ENCODE measurements around the gene CD151. TPM values are rescaled to one million over a fixed set of nuclear protein-coding genes. Genes with fewer than 3 reads are reported as not detected.
A peak's percentile ranks its signal among the peaks of the same experiment; 100 is the strongest.

The CD151 gene
- total RNA-seq, 1 experiment from 2014 or later = 115 TPM

DNA sequence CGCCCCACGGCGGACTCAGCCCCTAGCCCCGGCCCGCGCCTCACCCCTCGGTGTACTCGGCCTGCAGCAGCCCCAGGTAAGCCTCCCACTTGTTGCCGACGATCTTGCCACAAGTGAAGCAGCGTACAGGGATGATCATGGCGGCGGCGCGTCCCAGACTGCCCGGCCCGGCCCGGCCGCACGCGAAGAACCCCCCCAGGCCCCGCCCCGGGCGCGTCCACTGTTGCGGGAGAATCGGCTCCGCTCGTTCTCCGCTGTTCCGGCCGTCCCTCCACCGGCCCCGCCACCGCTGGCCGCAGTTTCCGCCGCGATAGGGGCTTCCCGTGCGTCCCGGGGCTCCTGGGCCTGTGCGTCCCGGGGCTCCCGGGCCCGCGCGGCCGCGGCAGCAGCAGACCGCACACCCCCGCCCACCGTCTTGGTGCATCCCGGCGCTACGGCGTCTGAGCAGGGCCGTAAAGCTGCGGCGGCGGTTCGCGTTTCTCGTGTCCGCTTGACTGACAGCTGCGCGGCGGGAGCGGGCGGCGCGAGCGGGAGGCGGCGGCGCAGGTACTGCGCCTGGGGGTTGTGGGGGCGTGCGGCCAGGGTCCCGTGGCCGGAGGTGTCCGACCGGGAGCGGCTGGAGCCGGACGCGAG lies 9.7 kb downstream of the CD151 start, which contains the start of the genes POLR2L and TSPAN4 (continued):
- TF ChIP-seq, protein P1, sequence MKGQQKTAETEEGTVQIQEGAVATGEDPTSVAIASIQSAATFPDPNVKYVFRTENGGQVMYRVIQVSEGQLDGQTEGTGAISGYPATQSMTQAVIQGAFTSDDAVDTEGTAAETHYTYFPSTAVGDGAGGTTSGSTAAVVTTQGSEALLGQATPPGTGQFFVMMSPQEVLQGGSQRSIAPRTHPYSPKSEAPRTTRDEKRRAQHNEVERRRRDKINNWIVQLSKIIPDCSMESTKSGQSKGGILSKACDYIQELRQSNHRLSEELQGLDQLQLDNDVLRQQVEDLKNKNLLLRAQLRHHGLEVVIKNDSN (CRISPR knock-in tag; IDR thresholded peaks at IDR 0.05) = no peak
- TF ChIP-seq SP1 (CRISPR knock-in tag; conservative IDR thresholded peaks at IDR 0.05) (peak; percentile 85), JUN (CRISPR knock-in tag; IDR thresholded peaks at IDR 0.05) (peak; percentile 71; the same call in 1 of the 2 replicates), TCF7 (CRISPR knock-in tag; IDR thresholded peaks at IDR 0.05; ENCODE audit: low read depth) (no peak), JAZF1 (CRISPR knock-in tag; IDR thresholded peaks at IDR 0.05) (no peak), CBFB (CRISPR knock-in tag; IDR thresholded peaks at IDR 0.05; ENCODE audit: low read depth) (no peak), GTF2I (CRISPR knock-in tag; conservative IDR thresholded peaks at IDR 0.05) (no peak), ZNF671 (CRISPR knock-in tag; IDR thresholded peaks at IDR 0.05) (no peak), ESRRA (CRISPR knock-in tag; IDR thresholded peaks at IDR 0.05; ENCODE audit: borderline replicate concordance) (0 out of 2 replicates have a peak, but pooled peaks have one; percentile 14), ETV6 (CRISPR knock-in tag; IDR thresholded peaks at IDR 0.05) (no peak; the same call in none of the 2 replicates), TEAD1 (CRISPR knock-in tag; IDR thresholded peaks at IDR 0.05) (0 out of 2 replicates have a peak, but pooled peaks have one; percentile 60), ZBTB21 (CRISPR knock-in tag; IDR thresholded peaks at IDR 0.05; ENCODE audit: borderline replicate concordance) (no peak), NR1H2 (CRISPR knock-in tag; IDR thresholded peaks at IDR 0.05) (no peak), MXD4 (CRISPR knock-in tag; IDR thresholded peaks at IDR 0.05; ENCODE audit: borderline replicate concordance) (no peak), IRF2 (CRISPR knock-in tag; IDR thresholded peaks at IDR 0.05; ENCODE audit: borderline replicate concordance, low read depth) (no peak), ZNF219 (CRISPR knock-in tag; IDR thresholded peaks at IDR 0.05; ENCODE audit: borderline replicate concordance) (0 out of 2 replicates have a peak, but pooled peaks have one; percentile 17), KAT7 (CRISPR knock-in tag; IDR thresholded peaks at IDR 0.05; ENCODE audit: borderline replicate concordance) (peak; percentile 85; the same call in 1 of the 2 replicates), SMAD3 (CRISPR knock-in tag; IDR thresholded peaks at IDR 0.05; ENCODE audit: borderline replicate concordance) (0 out of 2 replicates have a peak, but pooled peaks have one; percentile 47), RELA (CRISPR knock-in tag; IDR thresholded peaks at IDR 0.05; ENCODE audit: borderline replicate concordance) (peak; percentile 62; the same call in 1 of the 2 replicates)
- TF ChIP-seq, protein P2, sequence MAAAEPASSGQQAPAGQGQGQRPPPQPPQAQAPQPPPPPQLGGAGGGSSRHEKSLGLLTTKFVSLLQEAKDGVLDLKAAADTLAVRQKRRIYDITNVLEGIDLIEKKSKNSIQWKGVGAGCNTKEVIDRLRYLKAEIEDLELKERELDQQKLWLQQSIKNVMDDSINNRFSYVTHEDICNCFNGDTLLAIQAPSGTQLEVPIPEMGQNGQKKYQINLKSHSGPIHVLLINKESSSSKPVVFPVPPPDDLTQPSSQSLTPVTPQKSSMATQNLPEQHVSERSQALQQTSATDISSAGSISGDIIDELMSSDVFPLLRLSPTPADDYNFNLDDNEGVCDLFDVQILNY (CRISPR knock-in tag; IDR thresholded peaks at IDR 0.05) = peak; percentile 87
- TF ChIP-seq, protein P3, sequence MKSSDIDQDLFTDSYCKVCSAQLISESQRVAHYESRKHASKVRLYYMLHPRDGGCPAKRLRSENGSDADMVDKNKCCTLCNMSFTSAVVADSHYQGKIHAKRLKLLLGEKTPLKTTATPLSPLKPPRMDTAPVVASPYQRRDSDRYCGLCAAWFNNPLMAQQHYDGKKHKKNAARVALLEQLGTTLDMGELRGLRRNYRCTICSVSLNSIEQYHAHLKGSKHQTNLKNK (CRISPR knock-in tag; IDR thresholded peaks at IDR 0.05) = no peak
- TF ChIP-seq, protein P4, sequence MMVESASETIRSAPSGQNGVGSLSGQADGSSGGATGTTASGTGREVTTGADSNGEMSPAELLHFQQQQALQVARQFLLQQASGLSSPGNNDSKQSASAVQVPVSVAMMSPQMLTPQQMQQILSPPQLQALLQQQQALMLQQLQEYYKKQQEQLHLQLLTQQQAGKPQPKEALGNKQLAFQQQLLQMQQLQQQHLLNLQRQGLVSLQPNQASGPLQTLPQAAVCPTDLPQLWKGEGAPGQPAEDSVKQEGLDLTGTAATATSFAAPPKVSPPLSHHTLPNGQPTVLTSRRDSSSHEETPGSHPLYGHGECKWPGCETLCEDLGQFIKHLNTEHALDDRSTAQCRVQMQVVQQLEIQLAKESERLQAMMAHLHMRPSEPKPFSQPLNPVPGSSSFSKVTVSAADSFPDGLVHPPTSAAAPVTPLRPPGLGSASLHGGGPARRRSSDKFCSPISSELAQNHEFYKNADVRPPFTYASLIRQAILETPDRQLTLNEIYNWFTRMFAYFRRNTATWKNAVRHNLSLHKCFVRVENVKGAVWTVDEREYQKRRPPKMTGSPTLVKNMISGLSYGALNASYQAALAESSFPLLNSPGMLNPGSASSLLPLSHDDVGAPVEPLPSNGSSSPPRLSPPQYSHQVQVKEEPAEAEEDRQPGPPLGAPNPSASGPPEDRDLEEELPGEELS (CRISPR knock-in tag; IDR thresholded peaks at IDR 0.05) = peak; percentile 68; the same call in 1 of the 2 replicates
- TF ChIP-seq, protein P5, sequence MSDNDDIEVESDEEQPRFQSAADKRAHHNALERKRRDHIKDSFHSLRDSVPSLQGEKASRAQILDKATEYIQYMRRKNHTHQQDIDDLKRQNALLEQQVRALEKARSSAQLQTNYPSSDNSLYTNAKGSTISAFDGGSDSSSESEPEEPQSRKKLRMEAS (CRISPR knock-in tag; IDR thresholded peaks at IDR 0.05) = peak; percentile 7; the same call in 1 of the 2 replicates
- TF ChIP-seq, protein P6, sequence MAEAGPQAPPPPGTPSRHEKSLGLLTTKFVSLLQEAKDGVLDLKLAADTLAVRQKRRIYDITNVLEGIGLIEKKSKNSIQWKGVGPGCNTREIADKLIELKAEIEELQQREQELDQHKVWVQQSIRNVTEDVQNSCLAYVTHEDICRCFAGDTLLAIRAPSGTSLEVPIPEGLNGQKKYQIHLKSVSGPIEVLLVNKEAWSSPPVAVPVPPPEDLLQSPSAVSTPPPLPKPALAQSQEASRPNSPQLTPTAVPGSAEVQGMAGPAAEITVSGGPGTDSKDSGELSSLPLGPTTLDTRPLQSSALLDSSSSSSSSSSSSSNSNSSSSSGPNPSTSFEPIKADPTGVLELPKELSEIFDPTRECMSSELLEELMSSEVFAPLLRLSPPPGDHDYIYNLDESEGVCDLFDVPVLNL (CRISPR knock-in tag; IDR thresholded peaks at IDR 0.05; ENCODE audit: borderline replicate concordance, low read depth) = 0 out of 2 replicates have a peak, but pooled peaks have one; percentile 39
- TF ChIP-seq, protein P7, sequence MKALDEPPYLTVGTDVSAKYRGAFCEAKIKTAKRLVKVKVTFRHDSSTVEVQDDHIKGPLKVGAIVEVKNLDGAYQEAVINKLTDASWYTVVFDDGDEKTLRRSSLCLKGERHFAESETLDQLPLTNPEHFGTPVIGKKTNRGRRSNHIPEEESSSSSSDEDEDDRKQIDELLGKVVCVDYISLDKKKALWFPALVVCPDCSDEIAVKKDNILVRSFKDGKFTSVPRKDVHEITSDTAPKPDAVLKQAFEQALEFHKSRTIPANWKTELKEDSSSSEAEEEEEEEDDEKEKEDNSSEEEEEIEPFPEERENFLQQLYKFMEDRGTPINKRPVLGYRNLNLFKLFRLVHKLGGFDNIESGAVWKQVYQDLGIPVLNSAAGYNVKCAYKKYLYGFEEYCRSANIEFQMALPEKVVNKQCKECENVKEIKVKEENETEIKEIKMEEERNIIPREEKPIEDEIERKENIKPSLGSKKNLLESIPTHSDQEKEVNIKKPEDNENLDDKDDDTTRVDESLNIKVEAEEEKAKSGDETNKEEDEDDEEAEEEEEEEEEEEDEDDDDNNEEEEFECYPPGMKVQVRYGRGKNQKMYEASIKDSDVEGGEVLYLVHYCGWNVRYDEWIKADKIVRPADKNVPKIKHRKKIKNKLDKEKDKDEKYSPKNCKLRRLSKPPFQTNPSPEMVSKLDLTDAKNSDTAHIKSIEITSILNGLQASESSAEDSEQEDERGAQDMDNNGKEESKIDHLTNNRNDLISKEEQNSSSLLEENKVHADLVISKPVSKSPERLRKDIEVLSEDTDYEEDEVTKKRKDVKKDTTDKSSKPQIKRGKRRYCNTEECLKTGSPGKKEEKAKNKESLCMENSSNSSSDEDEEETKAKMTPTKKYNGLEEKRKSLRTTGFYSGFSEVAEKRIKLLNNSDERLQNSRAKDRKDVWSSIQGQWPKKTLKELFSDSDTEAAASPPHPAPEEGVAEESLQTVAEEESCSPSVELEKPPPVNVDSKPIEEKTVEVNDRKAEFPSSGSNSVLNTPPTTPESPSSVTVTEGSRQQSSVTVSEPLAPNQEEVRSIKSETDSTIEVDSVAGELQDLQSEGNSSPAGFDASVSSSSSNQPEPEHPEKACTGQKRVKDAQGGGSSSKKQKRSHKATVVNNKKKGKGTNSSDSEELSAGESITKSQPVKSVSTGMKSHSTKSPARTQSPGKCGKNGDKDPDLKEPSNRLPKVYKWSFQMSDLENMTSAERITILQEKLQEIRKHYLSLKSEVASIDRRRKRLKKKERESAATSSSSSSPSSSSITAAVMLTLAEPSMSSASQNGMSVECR (CRISPR knock-in tag; IDR thresholded peaks at IDR 0.05; ENCODE audit: borderline replicate concordance) = peak; percentile 45; the same call in 1 of the 2 replicates

Measured in WTC11 (cell line).